Fibroblast of villous mesenchyme (primary cell): ENCODE data around the gene PGBD4. TPM values are rescaled to one million over a fixed set of nuclear protein-coding genes. Genes with fewer than 3 reads are reported as not detected.

Experiments
- DNase-seq: peaks from one replicate; pipeline ENCODE4 v3.0.0-alpha.2; 2010; ENCODE audit warnings: low read depth
- H3K4me3 ChIP-seq: 2 replicates; pipeline ENCODE4 v1.5.1; 2011; ENCODE audit warnings: low read depth, mild to moderate bottlenecking, low read length
- total RNA-seq: library from RNA; depleted of rRNA; stranded (reverse); fragments of >200 nt; gene quantifications from 2 replicates; pipeline ENCODE4 v1.2.3, GENCODE V29; 2012
- TF ChIP-seq, protein P1 (sequence below): IDR thresholded peaks from 2 replicates; pipeline ENCODE4 v1.5.1; 2012; ENCODE audit warnings: low read depth, mild to moderate bottlenecking, low read length; ENCODE audit not compliant: insufficient read depth

The PGBD4 gene
- total RNA-seq, 1 donor: 2.6 TPM

DNA sequence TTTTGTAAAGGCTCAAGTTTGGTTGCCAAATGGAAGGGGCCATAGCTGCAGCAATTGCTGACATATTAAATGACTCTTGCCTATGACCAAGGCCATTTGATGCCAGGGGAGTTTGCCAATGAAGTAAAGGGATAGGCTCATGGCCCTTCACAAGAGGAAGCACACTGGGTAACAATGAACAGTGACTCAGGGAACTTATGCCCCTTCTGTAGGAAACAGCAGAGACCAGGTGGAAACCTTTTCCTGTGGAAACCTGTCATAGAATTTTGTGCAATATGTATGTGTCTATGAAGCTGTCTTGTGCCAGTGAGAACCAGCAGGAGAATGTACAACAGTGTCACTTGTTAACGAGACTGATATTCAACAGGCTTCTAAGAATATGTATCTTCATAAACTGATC is 37.4 kb upstream of the PGBD4 start:
- no peak overlapping the region for H3K4me3 ChIP-seq
- TF ChIP-seq, protein P1, sequence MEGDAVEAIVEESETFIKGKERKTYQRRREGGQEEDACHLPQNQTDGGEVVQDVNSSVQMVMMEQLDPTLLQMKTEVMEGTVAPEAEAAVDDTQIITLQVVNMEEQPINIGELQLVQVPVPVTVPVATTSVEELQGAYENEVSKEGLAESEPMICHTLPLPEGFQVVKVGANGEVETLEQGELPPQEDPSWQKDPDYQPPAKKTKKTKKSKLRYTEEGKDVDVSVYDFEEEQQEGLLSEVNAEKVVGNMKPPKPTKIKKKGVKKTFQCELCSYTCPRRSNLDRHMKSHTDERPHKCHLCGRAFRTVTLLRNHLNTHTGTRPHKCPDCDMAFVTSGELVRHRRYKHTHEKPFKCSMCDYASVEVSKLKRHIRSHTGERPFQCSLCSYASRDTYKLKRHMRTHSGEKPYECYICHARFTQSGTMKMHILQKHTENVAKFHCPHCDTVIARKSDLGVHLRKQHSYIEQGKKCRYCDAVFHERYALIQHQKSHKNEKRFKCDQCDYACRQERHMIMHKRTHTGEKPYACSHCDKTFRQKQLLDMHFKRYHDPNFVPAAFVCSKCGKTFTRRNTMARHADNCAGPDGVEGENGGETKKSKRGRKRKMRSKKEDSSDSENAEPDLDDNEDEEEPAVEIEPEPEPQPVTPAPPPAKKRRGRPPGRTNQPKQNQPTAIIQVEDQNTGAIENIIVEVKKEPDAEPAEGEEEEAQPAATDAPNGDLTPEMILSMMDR: no peak
- no peak for DNase-seq

DNA sequence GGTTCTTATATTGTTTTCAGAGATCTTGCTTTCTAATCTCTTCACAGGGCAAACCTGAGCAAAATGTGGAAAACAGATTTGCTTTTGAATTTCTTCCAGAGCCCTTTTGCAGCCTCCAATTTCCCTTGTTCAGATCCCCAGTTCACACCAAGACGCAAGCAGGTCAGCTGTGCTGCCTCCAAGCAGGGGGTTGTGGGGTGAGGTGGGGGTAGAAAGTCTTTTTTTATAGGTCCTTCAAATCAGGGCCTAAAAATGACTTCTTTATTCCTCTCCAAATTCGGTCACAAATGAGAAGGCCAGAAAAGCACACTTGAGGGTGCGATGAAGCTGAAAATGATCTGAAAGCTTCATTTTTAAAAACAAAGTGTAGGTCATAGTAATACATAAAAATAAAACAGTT is 36.6 kb upstream of the PGBD4 start:
- TF ChIP-seq, protein P1: no peak
- DNase-seq: no peak
- H3K4me3 ChIP-seq: no peak overlapping the region

GRCh38 chr15:34065941-34066340 is 35.9 kb upstream of the PGBD4 start:
- DNase-seq: no peak
- H3K4me3 ChIP-seq: no peak overlapping the region
- TF ChIP-seq, protein P1: no peak

DNA sequence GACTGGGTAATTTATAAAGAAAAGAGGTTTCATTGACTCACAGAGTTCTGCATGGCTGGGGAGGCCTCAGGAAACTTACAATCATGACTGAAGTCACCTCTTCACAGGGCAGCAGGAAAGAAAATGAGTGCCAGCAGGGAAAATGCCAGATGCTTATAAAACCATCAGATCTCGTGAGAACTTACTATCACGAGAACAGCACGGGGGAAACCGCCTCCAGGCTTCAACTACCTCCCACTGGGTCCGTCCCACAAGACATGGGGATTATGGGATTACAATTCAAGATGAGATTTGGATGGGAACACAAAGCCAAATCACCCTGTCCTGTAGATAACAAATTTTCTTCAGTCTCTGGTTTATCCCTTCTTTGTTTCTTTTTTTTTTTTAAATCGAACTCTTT is 31.9 kb upstream of the PGBD4 start:
- DNase-seq: no peak
- H3K4me3 ChIP-seq: no peak overlapping the region
- TF ChIP-seq, protein P1: no peak

DNA sequence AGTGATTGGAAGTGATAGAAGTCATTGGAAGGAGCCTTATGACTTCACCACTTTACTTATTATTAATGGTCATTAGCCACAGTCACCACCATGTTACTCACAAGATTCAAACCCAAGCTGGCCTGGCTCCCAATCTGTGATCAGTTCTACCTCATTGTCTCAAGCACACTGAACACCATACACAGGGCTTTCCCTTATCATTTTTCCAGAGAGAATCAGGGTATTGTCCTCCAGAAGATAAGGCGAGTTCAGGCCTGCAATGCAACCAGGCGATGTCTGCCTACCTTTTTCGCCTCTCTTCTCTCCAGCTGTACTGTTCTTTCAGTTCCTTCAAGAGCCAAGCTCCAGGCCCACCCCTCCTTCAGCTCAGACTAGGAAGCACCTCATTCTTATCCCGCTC is 25.1 kb upstream of the PGBD4 start:
- TF ChIP-seq, protein P1: no peak
- DNase-seq: no peak
- H3K4me3 ChIP-seq: no peak overlapping the region

DNA sequence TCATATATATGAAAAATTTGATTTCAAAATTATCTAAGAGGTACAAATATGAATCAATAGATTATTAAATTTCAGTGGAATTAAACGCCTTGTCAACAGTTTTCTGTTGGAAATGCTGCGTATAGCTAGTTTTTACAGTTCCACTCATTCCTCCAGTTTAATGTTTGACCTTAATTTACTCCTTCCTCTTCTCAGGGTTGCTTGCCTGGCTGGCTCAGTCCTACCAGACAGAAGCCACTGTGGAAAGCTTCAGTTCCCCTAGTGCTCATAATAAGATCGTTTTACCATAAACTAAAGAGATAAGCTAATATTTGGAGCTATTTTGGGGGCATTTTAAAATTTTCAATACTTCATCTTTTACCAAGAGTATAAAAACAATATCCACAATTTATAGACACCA is 23.0 kb upstream of the PGBD4 start:
- TF ChIP-seq, protein P1: no peak
- no peak for DNase-seq
- no peak overlapping the region for H3K4me3 ChIP-seq

GRCh38 chr15:34079904-34080303 is 22.0 kb upstream of the PGBD4 start:
- H3K4me3 ChIP-seq: no peak overlapping the region
- TF ChIP-seq, protein P1: no peak
- DNase-seq: no peak
